Right cardiac atrium (tissue), 5 donors: ENCODE data around the gene PFAS. TPM values are rescaled to one million over a fixed set of nuclear protein-coding genes. Genes with fewer than 3 reads are reported as not detected.

ENCODE experiments used
- ATAC-seq, 2 donors: fragments of 200-7000 bp; cut with Tn5 transposase; one replicate each; pipeline versions ENCODE4 v1.8.0 to v1.9.1; 2020; ENCODE audit warnings: moderate library complexity in 2 of 2, mild to moderate bottlenecking in 1 of 2
- DNase-seq, 3 donors: peaks; one replicate each; pipeline ENCODE4 v3.0.0-alpha.2; 2020
- H3K27ac ChIP-seq: one replicate; pipeline ENCODE4 v1.5.1; 2013; ENCODE audit warnings: mild to moderate bottlenecking, low read length, control low read depth, moderate library complexity
- H3K27me3 ChIP-seq: one replicate; pipeline ENCODE4 v1.6.1; 2013; ENCODE audit not compliant: control insufficient read depth, insufficient read depth
- H3K4me1 ChIP-seq: one replicate; pipeline ENCODE4 v1.6.1; 2013; ENCODE audit warnings: low read length; ENCODE audit not compliant: control insufficient read depth, insufficient read depth
- H3K4me3 ChIP-seq: one replicate; pipeline ENCODE4 v1.5.1; 2013; ENCODE audit warnings: low read length, control low read depth
- H3K9me3 ChIP-seq: one replicate; pipeline ENCODE4 v1.6.1; 2013; ENCODE audit warnings: low read length; ENCODE audit not compliant: control insufficient read depth
- WGBS: extraction: QIAGEN DNeasy Blood & Tissue Kit; methylation state at CpG from one replicate; pipeline ENCODE4 v1.1.7; 2013; 5-methylcytosine and 5-hydroxymethylcytosine counted together
- intact Hi-C, 4 donors: fragments of 100-400 bp; cut with DNase I; formaldehyde crosslinking; loops; one replicate each; pipeline versions ENCODE4 v1.11.0 to v1.14.0; 2022 to 2023
- polyA plus RNA-seq: library from polyadenylated mRNA; stranded (reverse); fragments of 200-250 nt; gene quantifications from one replicate; pipeline ENCODE4 v1.2.3, GENCODE V29; 2013
- total RNA-seq, 4 donors: library from RNA; stranded (reverse); fragmentation: NEBNext Ultra II Directional; extraction: Animal tissue kit (Norgen Biotek cat#: 25700); gene quantifications; one replicate each; pipeline ENCODE4 v1.2.1, GENCODE V29; 2021
- donor health status: healthy with polysubstance abuse.
- donor health status: DM: no; HTN: yes; CAD: no.
- donor health status: DM: no; HTN: no; CAD: no.
- donor health status: DM: no; HTN: yes; CAD: no; lungs with severe emphysema.
- donor health status: DM: yes; HTN: yes; CAD: no.

Gene PFAS
- total and polyA plus RNA-seq, 5 donors = 7.5 to 19.7 (median 14.6) TPM

- no peaks in the 10 kb centered on the region for H3K9me3 ChIP-seq
Observed at GRCh38 chr17:8254881-8255280, 5.8 kb downstream of the PFAS start.

GRCh38 chr17:8255499-8255898 is 6.4 kb downstream of the PFAS start:
- intact Hi-C loops = no loop called here
- 96% methylated on average over 9 of the region's 9 CpGs for WGBS
- Histone ChIP-seq H3K4me1 (no peaks in the 10 kb centered on the region), H3K27me3 (no peaks in the 10 kb centered on the region), H3K4me3 (no peak overlapping the region), H3K9me3 (no peaks in the 10 kb centered on the region), H3K27ac (no peak overlapping the region)
- no peak for DNase-seq
- ATAC-seq = no peak

More at GRCh38 chr17:8254881-8255280, 5.8 kb downstream of the PFAS start:
- Histone ChIP-seq H3K4me3 (no peak overlapping the region), H3K27ac (no peak overlapping the region), H3K27me3 (no peaks in the 10 kb centered on the region), H3K4me1 (no peaks in the 10 kb centered on the region)
- DNase-seq = no peak
- intact Hi-C loops = no loop called here
- 94% methylated on average over 11 of the region's 11 CpGs for WGBS
- no peak for ATAC-seq

DNA sequence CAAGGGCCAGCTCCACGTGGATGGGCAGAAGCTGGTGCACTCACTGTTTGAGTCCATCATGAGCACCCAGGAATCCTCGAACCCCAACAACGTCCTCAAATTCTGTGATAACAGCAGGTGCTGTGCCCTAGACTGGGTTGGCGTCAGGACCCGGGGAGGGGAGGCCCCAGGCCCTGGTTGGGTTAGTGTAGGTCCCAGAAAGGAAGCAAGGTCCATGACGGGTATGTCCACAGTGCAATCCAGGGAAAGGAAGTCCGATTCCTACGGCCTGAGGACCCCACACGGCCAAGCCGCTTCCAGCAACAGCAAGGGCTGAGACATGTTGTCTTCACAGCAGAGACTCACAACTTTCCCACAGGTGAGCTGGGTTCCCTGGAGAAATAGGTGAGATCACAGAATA is 7.2 kb downstream of the PFAS start:
- no peak for DNase-seq
- 93% methylated on average over 10 of the region's 10 CpGs for WGBS
- Histone ChIP-seq H3K9me3 (no peaks in the 10 kb centered on the region), H3K27ac (no peak overlapping the region), H3K27me3 (no peaks in the 10 kb centered on the region), H3K4me1 (no peaks in the 10 kb centered on the region), H3K4me3 (no peak overlapping the region)
- intact Hi-C loops = no loop called here
- no peak for ATAC-seq

DNA sequence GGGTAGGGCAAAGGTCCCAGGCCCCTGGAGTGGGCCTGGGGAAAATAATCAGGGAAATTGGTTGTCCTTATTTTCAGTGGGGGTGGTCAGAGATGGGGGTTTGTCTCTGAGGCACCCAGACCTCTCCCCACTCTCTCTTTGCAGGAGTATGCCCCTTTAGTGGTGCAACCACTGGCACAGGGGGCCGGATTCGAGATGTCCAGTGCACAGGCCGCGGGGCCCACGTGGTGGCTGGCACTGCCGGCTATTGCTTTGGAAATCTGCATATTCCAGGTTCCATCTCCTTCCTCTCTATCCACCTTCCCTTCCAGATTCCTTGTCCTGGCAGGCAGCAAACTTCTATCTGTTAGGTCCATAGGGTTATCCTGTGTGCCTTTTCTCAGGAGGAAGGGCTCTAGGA is 7.6 kb downstream of the PFAS start:
- no peak for DNase-seq
- 100% methylated on average over 6 of the region's 6 CpGs for WGBS
- no peaks in the 10 kb centered on the region for H3K27me3 ChIP-seq
- H3K9me3 ChIP-seq = no peaks in the 10 kb centered on the region
- no peak for ATAC-seq
- no peak overlapping the region for H3K4me3 ChIP-seq
- H3K27ac ChIP-seq = no peak overlapping the region
- no peaks in the 10 kb centered on the region for H3K4me1 ChIP-seq
- intact Hi-C loops = no loop called here

DNA sequence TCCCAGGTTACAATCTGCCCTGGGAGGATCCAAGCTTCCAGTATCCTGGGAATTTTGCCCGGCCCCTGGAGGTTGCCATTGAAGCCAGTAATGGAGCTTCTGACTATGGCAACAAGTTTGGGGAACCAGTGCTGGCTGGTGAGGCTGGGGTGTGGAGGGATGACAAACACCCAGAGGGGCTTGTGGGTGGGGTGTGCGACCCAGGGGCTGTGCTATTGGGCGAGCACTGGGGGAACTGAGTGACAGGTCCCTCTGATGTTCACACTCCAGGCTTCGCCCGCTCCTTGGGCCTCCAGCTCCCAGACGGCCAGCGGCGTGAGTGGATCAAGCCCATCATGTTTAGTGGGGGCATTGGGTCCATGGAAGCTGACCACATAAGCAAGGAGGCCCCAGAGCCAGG is 8.7 kb downstream of the PFAS start:
- WGBS = 95% methylated on average over 8 of the region's 8 CpGs
- no peaks in the 10 kb centered on the region for H3K9me3 ChIP-seq
- H3K4me1 ChIP-seq = no peaks in the 10 kb centered on the region
- no peak overlapping the region for H3K27ac ChIP-seq
- ATAC-seq (no peak), DNase-seq (no peak)
- H3K4me3 ChIP-seq = no peak overlapping the region
- no peaks in the 10 kb centered on the region for H3K27me3 ChIP-seq
- intact Hi-C loops = no loop called here

DNA sequence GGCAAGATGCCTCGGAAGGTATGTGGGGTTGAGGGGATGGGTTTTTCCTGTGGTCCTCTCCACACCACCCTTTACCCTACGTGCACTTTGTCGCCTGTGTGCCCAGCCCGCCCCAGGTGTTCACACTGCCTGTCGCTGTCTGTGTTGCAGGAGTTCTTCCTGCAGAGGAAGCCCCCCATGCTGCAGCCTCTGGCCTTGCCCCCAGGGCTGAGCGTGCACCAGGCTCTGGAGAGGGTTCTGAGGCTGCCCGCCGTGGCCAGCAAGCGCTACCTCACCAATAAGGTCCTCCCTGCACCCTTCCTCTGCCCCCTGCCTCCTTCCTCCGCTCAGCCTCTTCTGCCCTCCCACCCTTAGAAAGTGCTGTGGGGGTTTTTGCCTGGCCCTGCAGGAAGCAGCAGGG is 15.2 kb downstream of the PFAS start:
- Histone ChIP-seq H3K4me1 (no peaks in the 10 kb centered on the region), H3K9me3 (no peaks in the 10 kb centered on the region), H3K27me3 (no peaks in the 10 kb centered on the region), H3K4me3 (no peak overlapping the region), H3K27ac (no peak overlapping the region)
- 97% methylated on average over 10 of the region's 10 CpGs for WGBS
- DNase-seq (no peak), ATAC-seq (no peak)
- intact Hi-C loops = no loop called here

GRCh38 chr17:8264836-8265542 is 15.9 kb downstream of the PFAS start:
- Histone ChIP-seq H3K27ac (no peak overlapping the region), H3K4me1 (no peaks in the 10 kb centered on the region), H3K4me3 (no peak overlapping the region), H3K9me3 (no peaks in the 10 kb centered on the region), H3K27me3 (no peaks in the 10 kb centered on the region)
- no peak for ATAC-seq
- intact Hi-C loops = no loop called here
- WGBS = 97% methylated on average over 18 of the region's 18 CpGs
- DNase-seq = no peak

- WGBS = 93% methylated on average over 29 of the region's 29 CpGs
- Histone ChIP-seq H3K27me3 (no peaks in the 10 kb centered on the region), H3K4me3 (no peak overlapping the region), H3K4me1 (no peaks in the 10 kb centered on the region), H3K27ac (no peak overlapping the region), H3K9me3 (no peaks in the 10 kb centered on the region)
- ATAC-seq = no peak
- intact Hi-C loops = no loop called here
- DNase-seq = no peak
Observed at GRCh38 chr17:8266648-8267479, 17.8 kb downstream of the PFAS start.

DNA sequence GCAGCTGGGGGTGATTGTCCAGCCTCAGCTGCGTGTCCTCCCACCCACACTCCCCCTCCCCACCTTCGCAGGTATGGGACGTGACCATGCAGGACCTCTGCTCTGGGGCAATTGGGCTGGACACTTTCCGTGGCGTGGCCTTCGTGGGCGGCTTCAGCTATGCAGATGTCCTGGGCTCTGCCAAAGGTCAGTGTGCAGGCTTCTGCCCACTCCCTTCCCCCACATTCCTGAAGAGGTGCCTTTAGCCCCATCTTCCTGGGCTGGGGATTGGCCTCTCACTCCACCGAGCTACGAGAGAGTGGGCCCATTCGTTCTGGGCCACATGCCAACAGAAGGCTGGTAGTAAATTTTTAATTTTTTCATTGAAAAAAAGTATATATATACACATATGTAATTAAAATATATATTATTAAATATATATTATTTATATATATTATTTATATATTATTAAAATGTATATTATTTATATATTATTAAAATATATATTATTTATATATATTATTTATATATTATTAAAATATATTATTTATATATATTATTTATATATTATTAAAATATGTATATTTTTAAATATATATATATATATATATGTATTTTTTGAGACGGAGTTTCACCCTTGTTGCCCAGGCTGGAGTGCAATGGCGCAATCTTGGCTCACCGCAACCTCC is 18.5 kb downstream of the PFAS start:
- DNase-seq = no peak
- no peaks in the 10 kb centered on the region for H3K9me3 ChIP-seq
- no peaks in the 10 kb centered on the region for H3K27me3 ChIP-seq
- WGBS = 87% methylated on average over 13 of the region's 13 CpGs
- H3K27ac ChIP-seq = no peak overlapping the region
- no peaks in the 10 kb centered on the region for H3K4me1 ChIP-seq
- no peak for ATAC-seq
- no peak overlapping the region for H3K4me3 ChIP-seq
- intact Hi-C loops = no loop called here

DNA sequence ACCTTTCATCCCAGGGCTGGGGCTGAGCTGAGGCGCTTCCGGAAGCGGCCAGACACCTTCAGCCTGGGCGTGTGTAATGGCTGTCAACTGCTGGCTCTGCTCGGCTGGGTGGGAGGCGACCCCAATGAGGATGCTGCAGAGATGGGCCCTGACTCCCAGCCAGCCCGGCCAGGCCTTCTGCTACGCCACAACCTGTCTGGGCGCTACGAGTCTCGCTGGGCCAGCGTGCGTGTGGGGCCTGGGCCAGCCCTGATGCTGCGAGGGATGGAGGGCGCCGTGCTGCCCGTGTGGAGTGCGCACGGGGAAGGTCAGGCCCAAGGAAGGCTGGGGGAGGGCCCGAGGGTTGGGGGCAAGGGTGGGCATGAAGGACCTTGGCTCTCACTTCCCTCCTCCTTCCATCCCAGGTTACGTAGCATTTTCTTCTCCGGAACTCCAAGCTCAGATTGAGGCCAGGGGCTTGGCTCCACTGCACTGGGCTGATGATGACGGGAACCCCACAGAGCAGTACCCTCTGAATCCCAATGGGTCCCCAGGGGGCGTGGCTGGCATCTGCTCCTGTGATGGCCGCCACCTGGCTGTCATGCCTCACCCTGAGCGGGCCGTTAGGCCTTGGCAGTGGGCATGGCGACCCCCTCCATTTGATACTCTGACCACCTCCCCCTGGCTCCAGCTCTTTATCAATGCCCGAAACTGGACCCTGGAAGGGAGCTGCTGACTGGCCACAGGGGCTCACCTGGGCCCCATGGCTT is 19.6 kb downstream of the PFAS start:
- H3K9me3 ChIP-seq = no peaks in the 10 kb centered on the region
- DNase-seq (no peak), ATAC-seq (no peak)
- intact Hi-C loops = no loop called here
- H3K27me3 ChIP-seq = no peaks in the 10 kb centered on the region
- no peak overlapping the region for H3K4me3 ChIP-seq
- no peaks in the 10 kb centered on the region for H3K4me1 ChIP-seq
- WGBS = 91% methylated on average over 29 of the region's 29 CpGs
- no peak overlapping the region for H3K27ac ChIP-seq

DNA sequence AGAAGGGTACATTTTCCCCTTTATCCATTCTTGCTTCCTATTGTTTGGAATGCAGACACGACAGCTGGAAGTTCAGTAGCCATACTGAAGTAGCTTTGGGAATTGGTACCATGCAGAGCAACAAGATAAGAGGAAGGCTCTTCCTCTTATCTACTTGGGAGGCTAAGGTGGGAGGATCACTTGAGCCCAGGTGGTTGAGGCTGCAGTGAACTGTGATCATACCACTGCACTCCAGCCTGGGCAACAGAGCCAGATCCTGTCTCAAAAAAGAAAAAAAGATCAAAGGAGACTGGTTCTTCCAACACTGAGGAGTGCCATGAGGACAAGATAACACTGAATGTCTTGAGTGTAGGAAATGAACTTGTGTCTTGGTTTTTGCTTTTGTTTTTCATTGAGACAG is 23.3 kb downstream of the PFAS start:
- DNase-seq (no peak), ATAC-seq (no peak)
- H3K9me3 ChIP-seq = no peaks in the 10 kb centered on the region
- WGBS = 72% methylated on average over 1 of the region's 1 CpG
- H3K4me3 ChIP-seq = no peak overlapping the region
- no peaks in the 10 kb centered on the region for H3K4me1 ChIP-seq
- no peaks in the 10 kb centered on the region for H3K27me3 ChIP-seq
- H3K27ac ChIP-seq = no peak overlapping the region
- intact Hi-C loops = no loop called here
